Colonic mucosa (tissue), 4 donors: Measurements from ENCODE around the gene DMD. TPM values are rescaled to one million over a fixed set of nuclear protein-coding genes. Genes with fewer than 3 reads are reported as not detected.

Experiments
- DNase-seq: peaks from one replicate; pipeline ENCODE4 v3.0.0-alpha.2; 2020
- H3K27ac ChIP-seq: fragments of 200-600 bp; one replicate; pipeline ENCODE4 v1.8.0; 2021
- H3K27me3 ChIP-seq: fragments of 200-600 bp; one replicate; pipeline ENCODE4 v1.8.0; 2021
- H3K36me3 ChIP-seq: fragments of 200-600 bp; one replicate; pipeline ENCODE4 v1.8.0; 2021
- H3K4me1 ChIP-seq: fragments of 200-600 bp; one replicate; pipeline ENCODE4 v1.8.0; 2021; ENCODE audit warnings: mild to moderate bottlenecking
- H3K4me3 ChIP-seq: fragments of 200-600 bp; one replicate; pipeline ENCODE4 v1.8.0; 2021
- H3K9ac ChIP-seq, 2 donors: one replicate each; pipeline ENCODE4 v1.7.0; 2013; ENCODE audit warnings: control low read depth in 2 of 2, low read depth in 2 of 2, low read length in 2 of 2
- H3K9me3 ChIP-seq: fragments of 200-600 bp; one replicate; pipeline ENCODE4 v1.8.0; 2021
- CTCF ChIP-seq: fragments of 200-600 bp; IDR thresholded peaks from one replicate; pipeline ENCODE4 v1.8.0; 2022; ENCODE audit warnings: antibody characterized with exemption, mild to moderate bottlenecking
- intact Hi-C: fragments of 100-400 bp; cut with DNase I; formaldehyde crosslinking; loops from one replicate; pipeline ENCODE4 v1.14.1; 2022
- total RNA-seq, 2 donors: library from RNA; stranded (reverse); fragmentation: NEBNext Ultra II Directional in 1 of 2; extraction: Animal tissue kit (Norgen Biotek cat#: 25700) in 1 of 2; gene quantifications; one replicate each; pipeline ENCODE4 v1.2.1, GENCODE V29; 2021
- donor health status: healthy.
- donor health status: DM: no; HTN: no; CAD: no.
- donor health status: DM: no; HTN: no; CAD: no.

Gene DMD
- total RNA-seq, 2 donors from 2014 or later = 7.3 to 24.5 TPM

- no peak for DNase-seq
- Histone ChIP-seq H3K9me3 (no peaks in the 10 kb centered on the region), H3K36me3 (no peaks in the 10 kb centered on the region), H3K27me3 (no peaks in the 10 kb centered on the region), H3K27ac (no peak overlapping the region), H3K4me3 (no peak overlapping the region), H3K9ac (no peak overlapping the region), H3K4me1 (no peaks in the 10 kb centered on the region)
- intact Hi-C loops = no loop called here
- TF ChIP-seq CTCF = no peak
Observed at GRCh38 chrX:32185160-32185559, 1026.2 kb downstream of the DMD start.

GRCh38 chrX:32183066-32183465, 1028.3 kb downstream of the DMD start:
- no peaks in the 10 kb centered on the region for H3K27me3 ChIP-seq
- intact Hi-C loops = no loop called here
- no peaks in the 10 kb centered on the region for H3K9me3 ChIP-seq
- H3K4me3 ChIP-seq = no peak overlapping the region
- no peak overlapping the region for H3K27ac ChIP-seq
- no peaks in the 10 kb centered on the region for H3K4me1 ChIP-seq
- H3K36me3 ChIP-seq = no peaks in the 10 kb centered on the region
- H3K9ac ChIP-seq = no peak overlapping the region
- no peak for DNase-seq
- no peak for TF ChIP-seq CTCF

- H3K9ac ChIP-seq = no peak overlapping the region
- no peaks in the 10 kb centered on the region for H3K4me1 ChIP-seq
- no peak for TF ChIP-seq CTCF
- H3K4me3 ChIP-seq = no peak overlapping the region
- DNase-seq = no peak
- no peaks in the 10 kb centered on the region for H3K9me3 ChIP-seq
- intact Hi-C loops = no loop called here
- no peaks in the 10 kb centered on the region for H3K27me3 ChIP-seq
- H3K27ac ChIP-seq = no peak overlapping the region
- H3K36me3 ChIP-seq = no peaks in the 10 kb centered on the region
Observed at GRCh38 chrX:32176510-32176909, 1034.8 kb downstream of the DMD start.

- Histone ChIP-seq H3K4me1 (no peaks in the 10 kb centered on the region), H3K9me3 (no peaks in the 10 kb centered on the region), H3K4me3 (no peak overlapping the region), H3K27ac (no peak overlapping the region), H3K9ac (no peak overlapping the region), H3K36me3 (no peaks in the 10 kb centered on the region), H3K27me3 (no peaks in the 10 kb centered on the region)
- no peak for TF ChIP-seq CTCF
- intact Hi-C loops = no loop called here
- DNase-seq = no peak
Observed at GRCh38 chrX:32170481-32170880, 1040.9 kb downstream of the DMD start.

GRCh38 chrX:32155044-32155638, 1056.2 kb downstream of the DMD start:
- TF ChIP-seq CTCF = no peak
- no peak for DNase-seq
- intact Hi-C loops = no loop called here

More at GRCh38 chrX:32155044-32155638, 1056.2 kb downstream of the DMD start:
- no peaks in the 10 kb centered on the region for H3K4me1 ChIP-seq
- no peaks in the 10 kb centered on the region for H3K9me3 ChIP-seq
- H3K27me3 ChIP-seq = no peaks in the 10 kb centered on the region
- no peak overlapping the region for H3K9ac ChIP-seq
- H3K27ac ChIP-seq = no peak overlapping the region
- H3K4me3 ChIP-seq = no peak overlapping the region
- H3K36me3 ChIP-seq = no peaks in the 10 kb centered on the region
